ENCODE data around the gene HOXD13. TPM values are rescaled to one million over a fixed set of nuclear protein-coding genes. Genes with fewer than 3 reads are reported as not detected.

HOXD13 gene
- total and polyA plus RNA-seq, 2 donors (not counting 1 experiment from before 2014, with no cell fraction given) = not detected

DNA sequence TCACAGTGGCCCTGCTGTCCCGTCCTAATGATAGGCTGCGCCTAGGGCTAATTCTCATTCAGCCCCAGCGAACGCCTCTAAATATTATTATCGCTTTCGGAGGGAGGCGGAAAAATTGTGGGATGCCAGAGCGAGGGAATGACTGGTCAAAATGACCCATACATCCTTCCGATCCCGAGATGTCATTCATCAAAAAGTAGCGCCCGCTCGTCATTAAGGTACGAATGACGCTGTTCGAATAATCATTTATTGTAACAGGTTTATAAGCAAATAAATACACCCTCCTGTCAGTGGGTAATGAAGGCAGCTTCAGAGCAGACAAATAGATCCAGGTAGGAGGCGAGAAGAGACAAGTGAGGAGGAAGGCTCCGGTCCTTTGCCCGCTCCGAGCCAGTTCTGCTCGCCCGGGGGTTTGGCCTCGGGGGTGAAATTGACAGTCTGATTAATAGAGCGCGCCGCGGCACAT lies 8.7 kb upstream of the HOXD13 start, which contains the start of gene EVX2:
Gene EVX2, minus strand, starts transcription at position 167 of the 466 bp plus-strand sequence. CDS start 186 bp downstream, outside the sequence.
- H3K27me3 ChIP-seq (ENCODE audit: control insufficient read depth, insufficient read depth, low read length) = peaks cover 86% of the 10 kb centered on the region
- H3K79me2 ChIP-seq (ENCODE audit: control insufficient read depth, insufficient read depth, low read length) = no peaks in the 10 kb centered on the region
- no peak within 1 kb of the TSS for H2AFZ ChIP-seq (ENCODE audit: low read length)
- no peaks in the 10 kb centered on the region for H3K36me3 ChIP-seq (ENCODE audit: control insufficient read depth, insufficient read depth, low read length)
- H3K27ac ChIP-seq (ENCODE audit: insufficient read depth, low read length) = no peak within 1 kb of the TSS
- DNase-seq (ENCODE audit: low read depth in 2 of 2) = no peak
- H4K20me1 ChIP-seq (ENCODE audit: control insufficient read depth, extremely low read depth, insufficient read depth, low read length) = no peaks in the 10 kb centered on the region
- no peaks in the 10 kb centered on the region for H3K9me3 ChIP-seq (ENCODE audit: control insufficient read depth, insufficient read depth, low read depth, low read length)
- no peak within 1 kb of the TSS for H3K9ac ChIP-seq (ENCODE audit: insufficient read depth, low read length)
- no peaks in the 10 kb centered on the region for H3K4me1 ChIP-seq (ENCODE audit: control insufficient read depth, extremely low read depth, insufficient read depth, low read length)
- no peak within 1 kb of the TSS for H3K4me3 ChIP-seq (replicated peaks in 1 of 4; ENCODE audit: control extremely low read depth in 1 of 4, insufficient read depth in 1 of 4, low read depth in 3 of 4, low read length in 4 of 4)
- peak; percentile 60 for TF ChIP-seq EZH2 (IDR thresholded peaks at IDR 0.05; ENCODE audit: low read length, missing control alignments)
- TF ChIP-seq, protein P1, sequence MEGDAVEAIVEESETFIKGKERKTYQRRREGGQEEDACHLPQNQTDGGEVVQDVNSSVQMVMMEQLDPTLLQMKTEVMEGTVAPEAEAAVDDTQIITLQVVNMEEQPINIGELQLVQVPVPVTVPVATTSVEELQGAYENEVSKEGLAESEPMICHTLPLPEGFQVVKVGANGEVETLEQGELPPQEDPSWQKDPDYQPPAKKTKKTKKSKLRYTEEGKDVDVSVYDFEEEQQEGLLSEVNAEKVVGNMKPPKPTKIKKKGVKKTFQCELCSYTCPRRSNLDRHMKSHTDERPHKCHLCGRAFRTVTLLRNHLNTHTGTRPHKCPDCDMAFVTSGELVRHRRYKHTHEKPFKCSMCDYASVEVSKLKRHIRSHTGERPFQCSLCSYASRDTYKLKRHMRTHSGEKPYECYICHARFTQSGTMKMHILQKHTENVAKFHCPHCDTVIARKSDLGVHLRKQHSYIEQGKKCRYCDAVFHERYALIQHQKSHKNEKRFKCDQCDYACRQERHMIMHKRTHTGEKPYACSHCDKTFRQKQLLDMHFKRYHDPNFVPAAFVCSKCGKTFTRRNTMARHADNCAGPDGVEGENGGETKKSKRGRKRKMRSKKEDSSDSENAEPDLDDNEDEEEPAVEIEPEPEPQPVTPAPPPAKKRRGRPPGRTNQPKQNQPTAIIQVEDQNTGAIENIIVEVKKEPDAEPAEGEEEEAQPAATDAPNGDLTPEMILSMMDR (conservative IDR thresholded peaks at IDR 0.05 in 1 of 2, IDR thresholded peaks at IDR 0.05 in 1 of 2; ENCODE audit: low read depth in 1 of 2, low read length in 2 of 2) = no peak
- H3K4me2 ChIP-seq (ENCODE audit: extremely low read depth, insufficient read depth, low read length) = no peak within 1 kb of the TSS

DNA sequence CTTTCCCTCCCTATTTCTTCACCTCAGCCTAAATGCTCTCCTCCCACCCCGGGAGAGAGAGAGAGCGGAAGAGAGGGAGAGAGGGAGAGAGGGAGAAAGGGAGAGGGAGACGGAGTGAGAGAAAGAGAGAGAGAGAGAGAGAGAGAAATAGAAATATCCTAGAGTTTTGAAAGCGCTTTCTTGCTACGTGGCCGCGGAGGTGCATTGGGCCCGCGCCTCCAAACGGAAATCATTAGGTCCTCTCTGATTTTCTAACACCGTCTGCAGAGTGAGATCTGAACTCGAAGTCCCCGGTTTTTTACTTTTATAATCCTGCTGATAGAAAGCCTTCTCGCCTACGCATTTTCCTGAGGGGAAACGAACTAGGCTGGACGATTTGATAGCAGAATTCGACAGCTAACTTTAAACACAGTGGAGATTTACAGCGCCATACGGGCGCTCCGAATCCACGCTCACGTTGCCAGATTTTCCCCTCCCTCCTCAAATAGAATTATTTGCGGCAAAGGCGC lies 7.9 kb upstream of the HOXD13 start:
- no peak for TF ChIP-seq EZH2 (IDR thresholded peaks at IDR 0.05; ENCODE audit: low read length, missing control alignments)
- TF ChIP-seq, protein P1 (conservative IDR thresholded peaks at IDR 0.05 in 1 of 2, IDR thresholded peaks at IDR 0.05 in 1 of 2; ENCODE audit: low read depth in 1 of 2, low read length in 2 of 2) = no peak
- Histone ChIP-seq H3K27me3 (ENCODE audit: control insufficient read depth, insufficient read depth, low read length) (peaks cover 86% of the 10 kb centered on the region), H3K9me3 (ENCODE audit: control insufficient read depth, insufficient read depth, low read depth, low read length) (no peaks in the 10 kb centered on the region), H3K4me3 (replicated peaks in 1 of 4; ENCODE audit: control extremely low read depth in 1 of 4, insufficient read depth in 1 of 4, low read depth in 3 of 4, low read length in 4 of 4) (no peak overlapping the region), H4K20me1 (ENCODE audit: control insufficient read depth, extremely low read depth, insufficient read depth, low read length) (no peaks in the 10 kb centered on the region), H3K27ac (ENCODE audit: insufficient read depth, low read length) (no peak overlapping the region), H2AFZ (ENCODE audit: low read length) (no peak overlapping the region), H3K4me2 (ENCODE audit: extremely low read depth, insufficient read depth, low read length) (no peak overlapping the region), H3K9ac (ENCODE audit: insufficient read depth, low read length) (no peak overlapping the region), H3K36me3 (ENCODE audit: control insufficient read depth, insufficient read depth, low read length) (no peaks in the 10 kb centered on the region), H3K79me2 (ENCODE audit: control insufficient read depth, insufficient read depth, low read length) (no peaks in the 10 kb centered on the region), H3K4me1 (ENCODE audit: control insufficient read depth, extremely low read depth, insufficient read depth, low read length) (no peaks in the 10 kb centered on the region)
- DNase-seq (ENCODE audit: low read depth in 2 of 2) = no peak

GRCh38 chr2:176085120-176085788 lies 7.3 kb upstream of the HOXD13 start:
- Histone ChIP-seq H3K4me1 (ENCODE audit: control insufficient read depth, extremely low read depth, insufficient read depth, low read length) (no peaks in the 10 kb centered on the region), H3K9me3 (ENCODE audit: control insufficient read depth, insufficient read depth, low read depth, low read length) (no peaks in the 10 kb centered on the region), H3K36me3 (ENCODE audit: control insufficient read depth, insufficient read depth, low read length) (no peaks in the 10 kb centered on the region), H3K4me3 (replicated peaks in 1 of 4; ENCODE audit: control extremely low read depth in 1 of 4, insufficient read depth in 1 of 4, low read depth in 3 of 4, low read length in 4 of 4) (no peak overlapping the region), H3K9ac (ENCODE audit: insufficient read depth, low read length) (no peak overlapping the region), H3K27ac (ENCODE audit: insufficient read depth, low read length) (no peak overlapping the region), H3K4me2 (ENCODE audit: extremely low read depth, insufficient read depth, low read length) (no peak overlapping the region), H3K79me2 (ENCODE audit: control insufficient read depth, insufficient read depth, low read length) (no peaks in the 10 kb centered on the region), H4K20me1 (ENCODE audit: control insufficient read depth, extremely low read depth, insufficient read depth, low read length) (no peaks in the 10 kb centered on the region), H2AFZ (ENCODE audit: low read length) (no peak overlapping the region), H3K27me3 (ENCODE audit: control insufficient read depth, insufficient read depth, low read length) (peaks cover 90% of the 10 kb centered on the region)
- TF ChIP-seq EZH2 (IDR thresholded peaks at IDR 0.05; ENCODE audit: low read length, missing control alignments) = peak; percentile 85
- TF ChIP-seq, protein P1 (conservative IDR thresholded peaks at IDR 0.05 in 1 of 2, IDR thresholded peaks at IDR 0.05 in 1 of 2; ENCODE audit: low read depth in 1 of 2, low read length in 2 of 2) = no peak
- no peak for DNase-seq (ENCODE audit: low read depth in 2 of 2)

Data from fibroblast of lung (primary cell).